ENCODE results near the gene DUOX1.
A peak's percentile ranks its signal among the peaks of the same experiment; 100 is the strongest.

Gene DUOX1

DNA sequence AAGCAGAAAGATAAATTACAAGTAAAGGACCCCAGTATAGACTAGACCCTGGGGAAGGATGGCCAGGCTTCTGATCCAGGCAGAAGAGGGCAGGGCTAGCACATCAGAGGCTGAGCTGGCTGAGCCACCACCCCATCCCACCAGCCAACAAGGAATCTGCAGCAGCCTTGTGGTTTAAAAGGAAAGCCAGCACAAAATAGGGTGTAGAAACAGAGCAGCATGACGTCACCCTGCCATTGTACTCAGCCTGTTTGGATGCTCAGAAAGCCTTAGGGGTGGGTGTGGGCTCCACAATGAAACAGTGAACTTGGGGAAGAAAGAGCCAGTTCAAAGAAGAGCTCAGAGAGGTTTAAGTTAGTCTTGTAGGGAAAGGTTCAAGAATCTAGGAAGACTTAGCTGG lies 28.2 kb downstream of the DUOX1 start:
- H2BK5ac ChIP-seq (ENCODE audit: low read depth, low read length, poor library complexity, severe bottlenecking): no peak overlapping the region
- no peak overlapping the region for H3K23ac ChIP-seq (ENCODE audit: low read length in 2 of 2)
- no peaks in the 10 kb centered on the region for H3K9me3 ChIP-seq (ENCODE audit: control insufficient read depth, low read length)
- no peak overlapping the region for H2BK120ac ChIP-seq (ENCODE audit: low read depth, low read length)
- H3K14ac ChIP-seq (ENCODE audit: low read length in 2 of 2): no peak overlapping the region
- H3K4ac ChIP-seq (ENCODE audit: low read depth in 1 of 2, low read length in 2 of 2): no peak overlapping the region
- H4K91ac ChIP-seq (ENCODE audit: low read length): no peak overlapping the region
- DNase-seq: peak; percentile 43
- no peak overlapping the region for H3K18ac ChIP-seq (ENCODE audit: low read depth in 1 of 2, low read length in 2 of 2)
- no peak overlapping the region for H2AFZ ChIP-seq (ENCODE audit: low read depth, low read length)
- H2AK5ac ChIP-seq (ENCODE audit: low read length, severe bottlenecking): no peak overlapping the region
- H4K8ac ChIP-seq (ENCODE audit: low read length): no peak overlapping the region
- no peak overlapping the region for H2BK12ac ChIP-seq (ENCODE audit: low read length in 2 of 2)
- 38% methylated on average over 1 of the region's 1 CpG for WGBS
- no peak overlapping the region for H3K27ac ChIP-seq (ENCODE audit: low read length, poor library complexity, severe bottlenecking)
- no peak overlapping the region for H3K4me3 ChIP-seq (ENCODE audit: insufficient read depth in 1 of 2, low read depth in 1 of 2, low read length in 2 of 2)
- H3K36me3 ChIP-seq (ENCODE audit: control insufficient read depth in 1 of 2, insufficient read depth in 2 of 2, low read depth in 1 of 2, low read length in 2 of 2): peaks cover 0 to 6% of the 10 kb centered on the region in 2 experiments
- H2BK15ac ChIP-seq (ENCODE audit: low read depth, poor library complexity, severe bottlenecking): no peak overlapping the region
- H3K4me2 ChIP-seq (ENCODE audit: low read length, poor library complexity, severe bottlenecking): no peak overlapping the region
- no peaks in the 10 kb centered on the region for H3K27me3 ChIP-seq (ENCODE audit: control insufficient read depth in 1 of 2, insufficient read depth in 1 of 2, low read length in 2 of 2)
- peaks cover 4% of the 10 kb centered on the region for H3K79me1 ChIP-seq (replicated peaks; ENCODE audit: low read length, poor library complexity, severe bottlenecking)
- H3K4me1 ChIP-seq (ENCODE audit: control insufficient read depth, insufficient read depth, low read depth, low read length): peaks cover 5% of the 10 kb centered on the region
- peak overlapping the region; percentile 75 for H3K9ac ChIP-seq (ENCODE audit: low read length)

- H3K4me3 ChIP-seq (ENCODE audit: insufficient read depth in 1 of 2, low read depth in 1 of 2, low read length in 2 of 2): no peak overlapping the region
- no peak overlapping the region for H3K27ac ChIP-seq (ENCODE audit: low read length, poor library complexity, severe bottlenecking)
- no peak overlapping the region for H3K4ac ChIP-seq (ENCODE audit: low read depth in 1 of 2, low read length in 2 of 2)
- no peak overlapping the region for H3K4me2 ChIP-seq (ENCODE audit: low read length, poor library complexity, severe bottlenecking)
- no peak overlapping the region for H2AFZ ChIP-seq (ENCODE audit: low read depth, low read length)
- H2BK15ac ChIP-seq (ENCODE audit: low read depth, poor library complexity, severe bottlenecking): no peak overlapping the region
- peak overlapping the region; percentile 72 for H3K9ac ChIP-seq (ENCODE audit: low read length)
- no peak overlapping the region for H3K23ac ChIP-seq (ENCODE audit: low read length in 2 of 2)
- peaks cover 19% of the 10 kb centered on the region for H3K79me1 ChIP-seq (replicated peaks; ENCODE audit: low read length, poor library complexity, severe bottlenecking)
- H3K4me1 ChIP-seq (ENCODE audit: control insufficient read depth, insufficient read depth, low read depth, low read length): peaks cover 28% of the 10 kb centered on the region
- 92% methylated on average over 14 of the region's 14 CpGs for WGBS
- H3K27me3 ChIP-seq (ENCODE audit: control insufficient read depth in 1 of 2, insufficient read depth in 1 of 2, low read length in 2 of 2): no peaks in the 10 kb centered on the region
- no peak overlapping the region for H4K91ac ChIP-seq (ENCODE audit: low read length)
- no peak overlapping the region for H3K14ac ChIP-seq (ENCODE audit: low read length in 2 of 2)
- H2AK5ac ChIP-seq (ENCODE audit: low read length, severe bottlenecking): no peak overlapping the region
- H2BK12ac ChIP-seq (ENCODE audit: low read length in 2 of 2): no peak overlapping the region
- peaks cover 0 to 6% of the 10 kb centered on the region in 2 experiments for H3K36me3 ChIP-seq (ENCODE audit: control insufficient read depth in 1 of 2, insufficient read depth in 2 of 2, low read depth in 1 of 2, low read length in 2 of 2)
- no peak for DNase-seq
- H2BK120ac ChIP-seq (ENCODE audit: low read depth, low read length): no peak overlapping the region
- no peaks in the 10 kb centered on the region for H3K9me3 ChIP-seq (ENCODE audit: control insufficient read depth, low read length)
- H2BK5ac ChIP-seq (ENCODE audit: low read depth, low read length, poor library complexity, severe bottlenecking): no peak overlapping the region
- no peak overlapping the region for H4K8ac ChIP-seq (ENCODE audit: low read length)
- no peak overlapping the region for H3K18ac ChIP-seq (ENCODE audit: low read depth in 1 of 2, low read length in 2 of 2)
Measured at GRCh38 chr15:45161666-45162065, 31.9 kb downstream of the DUOX1 start.

GRCh38 chr15:45162771-45163507 lies 33.1 kb downstream of the DUOX1 start:
- no peaks in the 10 kb centered on the region for H3K27me3 ChIP-seq (ENCODE audit: control insufficient read depth in 1 of 2, insufficient read depth in 1 of 2, low read length in 2 of 2)
- H3K4me3 ChIP-seq (ENCODE audit: insufficient read depth in 1 of 2, low read depth in 1 of 2, low read length in 2 of 2): no peak overlapping the region
- H4K8ac ChIP-seq (ENCODE audit: low read length): no peak overlapping the region
- peak overlapping the region; percentile 11 for H2AK5ac ChIP-seq (ENCODE audit: low read length, severe bottlenecking)
- 4% methylated on average over 6 of the region's 7 CpGs for WGBS
- no peaks in the 10 kb centered on the region for H3K9me3 ChIP-seq (ENCODE audit: control insufficient read depth, low read length)
- no peak overlapping the region for H2BK5ac ChIP-seq (ENCODE audit: low read depth, low read length, poor library complexity, severe bottlenecking)
- H3K36me3 ChIP-seq (ENCODE audit: control insufficient read depth in 1 of 2, insufficient read depth in 2 of 2, low read depth in 1 of 2, low read length in 2 of 2): peaks cover 0 to 6% of the 10 kb centered on the region in 2 experiments
- no peak overlapping the region for H3K4me2 ChIP-seq (ENCODE audit: low read length, poor library complexity, severe bottlenecking)
- H3K4ac ChIP-seq (ENCODE audit: low read depth in 1 of 2, low read length in 2 of 2): no peak overlapping the region
- DNase-seq: peak; percentile 85
- H3K14ac ChIP-seq (ENCODE audit: low read length in 2 of 2): no peak overlapping the region
- peaks cover 19% of the 10 kb centered on the region for H3K79me1 ChIP-seq (replicated peaks; ENCODE audit: low read length, poor library complexity, severe bottlenecking)
- H3K23ac ChIP-seq (ENCODE audit: low read length in 2 of 2): no peak overlapping the region
- H3K27ac ChIP-seq (ENCODE audit: low read length, poor library complexity, severe bottlenecking): no peak overlapping the region
- H3K4me1 ChIP-seq (ENCODE audit: control insufficient read depth, insufficient read depth, low read depth, low read length): peaks cover 33% of the 10 kb centered on the region
- no peak overlapping the region for H2BK120ac ChIP-seq (ENCODE audit: low read depth, low read length)
- no peak overlapping the region for H2BK12ac ChIP-seq (ENCODE audit: low read length in 2 of 2)
- peak overlapping the region; percentile 72 for H3K9ac ChIP-seq (ENCODE audit: low read length)
- H2BK15ac ChIP-seq (ENCODE audit: low read depth, poor library complexity, severe bottlenecking): no peak overlapping the region
- no peak overlapping the region for H3K18ac ChIP-seq (ENCODE audit: low read depth in 1 of 2, low read length in 2 of 2)
- no peak overlapping the region for H4K91ac ChIP-seq (ENCODE audit: low read length)
- no peak overlapping the region for H2AFZ ChIP-seq (ENCODE audit: low read depth, low read length)

DNA sequence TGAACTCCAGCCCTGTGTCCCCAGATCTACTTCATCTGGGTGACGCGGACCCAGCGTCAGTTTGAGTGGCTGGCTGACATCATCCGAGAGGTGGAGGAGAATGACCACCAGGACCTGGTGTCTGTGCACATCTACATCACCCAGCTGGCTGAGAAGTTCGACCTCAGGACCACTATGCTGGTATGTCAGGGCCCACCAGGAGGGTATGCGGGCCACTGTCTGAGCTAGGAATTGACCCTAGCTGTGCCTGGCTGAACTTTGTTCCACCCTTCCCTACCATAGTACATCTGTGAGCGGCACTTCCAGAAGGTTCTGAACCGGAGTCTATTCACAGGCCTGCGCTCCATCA lies 33.7 kb downstream of the DUOX1 start:
- WGBS: 90% methylated on average over 9 of the region's 9 CpGs
- Histone ChIP-seq H3K4me1 (ENCODE audit: control insufficient read depth, insufficient read depth, low read depth, low read length) (peaks cover 33% of the 10 kb centered on the region), H3K18ac (ENCODE audit: low read depth in 1 of 2, low read length in 2 of 2) (no peak overlapping the region), H2BK12ac (ENCODE audit: low read length in 2 of 2) (no peak overlapping the region), H4K8ac (ENCODE audit: low read length) (no peak overlapping the region), H3K14ac (ENCODE audit: low read length in 2 of 2) (no peak overlapping the region), H3K79me1 (replicated peaks; ENCODE audit: low read length, poor library complexity, severe bottlenecking) (peaks cover 19% of the 10 kb centered on the region), H2BK15ac (ENCODE audit: low read depth, poor library complexity, severe bottlenecking) (no peak overlapping the region), H2AK5ac (ENCODE audit: low read length, severe bottlenecking) (peak overlapping the region; percentile 11), H3K27me3 (ENCODE audit: control insufficient read depth in 1 of 2, insufficient read depth in 1 of 2, low read length in 2 of 2) (no peaks in the 10 kb centered on the region), H3K9ac (ENCODE audit: low read length) (peak overlapping the region; percentile 11), H2BK120ac (ENCODE audit: low read depth, low read length) (no peak overlapping the region), H2BK5ac (ENCODE audit: low read depth, low read length, poor library complexity, severe bottlenecking) (no peak overlapping the region), H2AFZ (ENCODE audit: low read depth, low read length) (no peak overlapping the region), H3K4me3 (ENCODE audit: insufficient read depth in 1 of 2, low read depth in 1 of 2, low read length in 2 of 2) (no peak overlapping the region), H3K4me2 (ENCODE audit: low read length, poor library complexity, severe bottlenecking) (no peak overlapping the region), H3K23ac (ENCODE audit: low read length in 2 of 2) (no peak overlapping the region), H3K9me3 (ENCODE audit: control insufficient read depth, low read length) (no peaks in the 10 kb centered on the region), H3K36me3 (ENCODE audit: control insufficient read depth in 1 of 2, insufficient read depth in 2 of 2, low read depth in 1 of 2, low read length in 2 of 2) (peaks cover 0 to 6% of the 10 kb centered on the region in 2 experiments), H4K91ac (ENCODE audit: low read length) (no peak overlapping the region), H3K27ac (ENCODE audit: low read length, poor library complexity, severe bottlenecking) (no peak overlapping the region), H3K4ac (ENCODE audit: low read depth in 1 of 2, low read length in 2 of 2) (no peak overlapping the region)
- DNase-seq: no peak

Measured in mesenchymal stem cell (in vitro differentiated cells and primary cell).